HG03439 (cell line): ENCODE data around the gene TBC1D2B.
A peak's percentile ranks its signal among the peaks of the same experiment; 100 is the strongest.

Experiments used
- ATAC-seq: cut with Tn5 transposase; IDR thresholded peaks from one replicate; pipeline ENCODE4 v1.9.1; 2021; ENCODE audit warnings: mild to moderate bottlenecking, moderate library complexity; ENCODE audit not compliant: unreplicated experiment

Gene TBC1D2B

DNA sequence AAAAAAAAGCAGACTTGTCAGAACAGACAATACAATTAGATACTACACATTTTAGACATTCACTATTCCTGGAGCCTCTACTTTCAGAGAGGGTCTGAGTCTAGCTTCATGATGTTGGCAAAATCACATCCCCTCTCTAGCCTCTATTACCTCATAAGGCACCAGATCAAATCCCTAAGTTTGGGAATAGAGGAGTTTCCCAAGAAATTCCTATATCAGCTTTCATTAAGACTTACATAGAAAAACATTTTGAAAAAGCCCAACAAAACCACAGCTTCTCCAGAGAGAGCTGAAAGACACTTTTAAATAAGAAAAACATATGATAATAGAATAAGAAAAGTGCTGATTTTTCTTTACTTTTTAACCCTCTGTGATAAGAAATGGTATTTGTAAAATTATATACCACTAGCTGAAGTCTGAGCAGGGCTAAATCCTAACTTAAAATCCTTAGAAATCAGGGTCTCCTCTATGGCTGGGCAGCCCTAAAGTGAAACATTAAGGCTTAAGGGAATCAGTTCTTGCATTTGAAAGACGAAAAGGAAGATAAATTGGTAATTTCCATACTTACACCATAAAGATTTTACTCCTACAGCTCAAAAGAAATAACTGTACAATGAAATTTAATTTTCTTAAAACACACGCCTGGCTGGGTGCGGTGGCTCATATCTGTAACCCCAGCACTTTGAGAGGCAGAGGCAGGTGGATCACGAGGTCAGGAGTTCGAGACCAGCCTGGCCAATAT, 4.3 kb downstream of the TBC1D2B start:
- ATAC-seq = no peak

DNA sequence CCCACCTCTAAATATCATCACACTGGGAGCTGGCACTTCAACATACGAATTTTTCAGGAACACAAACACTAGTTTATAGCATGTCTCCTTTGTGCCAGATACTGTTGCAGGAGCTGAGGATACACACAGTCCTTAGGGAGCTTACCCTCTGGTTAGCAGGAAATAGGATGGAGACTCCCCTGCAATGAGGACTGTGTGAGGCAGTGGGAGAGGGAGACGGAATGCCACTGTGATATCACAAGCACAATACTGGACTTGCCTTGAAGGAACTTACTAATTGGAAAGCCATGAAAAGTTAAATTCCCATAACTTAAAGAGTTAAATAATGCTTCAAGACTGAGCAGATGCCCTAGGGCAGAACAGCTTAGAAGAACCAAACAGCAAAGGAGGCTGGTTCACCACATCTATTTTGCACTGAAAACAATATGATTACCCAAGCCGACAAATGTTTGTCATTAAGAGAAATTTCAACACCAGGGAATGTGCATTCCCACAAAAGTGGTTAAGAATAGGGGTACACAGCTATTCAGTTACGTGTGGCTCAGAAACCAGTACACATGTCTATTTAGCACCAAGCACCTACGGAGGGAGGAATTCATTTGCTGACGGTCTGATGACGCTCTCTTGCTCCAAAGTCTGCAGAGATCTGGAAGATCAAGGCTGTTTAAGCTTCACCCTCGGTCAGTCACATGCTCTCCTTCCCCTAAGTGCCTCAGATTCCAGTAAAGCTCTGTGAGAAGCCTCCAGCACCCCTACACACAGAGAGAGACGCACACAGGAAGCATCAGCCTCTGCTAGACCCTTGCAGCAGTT, 5.2 kb downstream of the TBC1D2B start:
- ATAC-seq = no peak

DNA sequence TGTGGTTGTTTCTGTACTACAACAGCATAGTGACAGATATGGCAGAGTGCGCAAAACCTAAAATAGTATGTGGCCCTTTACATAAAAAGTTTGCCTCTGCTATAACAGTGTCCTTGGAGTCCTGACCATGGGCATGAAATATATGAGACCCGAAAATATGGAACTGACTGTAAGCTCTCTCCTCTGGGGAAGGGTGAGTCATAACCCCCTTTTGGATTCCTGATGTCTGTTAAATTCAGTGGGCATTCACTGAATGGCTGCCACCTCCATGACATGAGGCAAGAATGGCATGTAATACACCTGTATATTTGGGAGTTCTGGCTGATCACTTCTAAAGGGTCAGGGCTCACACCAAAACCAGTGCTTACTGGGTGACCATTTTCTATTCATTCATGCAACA, 6.1 kb downstream of the TBC1D2B start:
- no peak for ATAC-seq

DNA sequence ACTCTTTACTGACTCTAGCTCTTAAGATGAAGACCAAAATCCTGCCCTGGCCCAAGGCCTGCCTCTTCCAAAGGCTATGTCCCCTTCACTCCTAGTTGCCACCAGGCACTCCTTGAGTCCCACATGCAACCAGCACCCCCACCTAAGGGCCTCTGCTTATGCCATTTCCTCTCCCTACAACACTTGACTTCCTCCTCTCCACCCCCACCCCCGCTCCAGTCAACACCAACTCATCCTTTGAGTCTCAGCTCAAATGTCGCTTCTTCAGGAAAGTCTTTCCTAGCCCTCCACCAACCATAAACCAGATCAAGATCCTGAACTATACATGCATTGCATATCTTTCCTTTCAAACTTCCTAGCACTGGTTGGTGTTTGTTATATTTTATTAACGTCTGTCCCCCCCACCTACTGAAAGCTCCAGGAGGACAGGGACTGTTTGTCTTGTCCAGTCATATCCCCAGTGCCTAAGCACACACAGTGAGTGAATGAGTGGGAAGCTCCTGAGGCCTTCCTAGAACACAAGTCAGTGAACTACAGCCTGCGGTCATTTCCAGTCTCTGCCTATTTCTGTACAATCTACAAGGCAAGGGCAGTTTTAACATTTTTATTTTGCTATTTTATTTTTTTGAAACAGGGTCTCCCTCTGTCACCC, 7.3 kb downstream of the TBC1D2B start:
- ATAC-seq = no peak

DNA sequence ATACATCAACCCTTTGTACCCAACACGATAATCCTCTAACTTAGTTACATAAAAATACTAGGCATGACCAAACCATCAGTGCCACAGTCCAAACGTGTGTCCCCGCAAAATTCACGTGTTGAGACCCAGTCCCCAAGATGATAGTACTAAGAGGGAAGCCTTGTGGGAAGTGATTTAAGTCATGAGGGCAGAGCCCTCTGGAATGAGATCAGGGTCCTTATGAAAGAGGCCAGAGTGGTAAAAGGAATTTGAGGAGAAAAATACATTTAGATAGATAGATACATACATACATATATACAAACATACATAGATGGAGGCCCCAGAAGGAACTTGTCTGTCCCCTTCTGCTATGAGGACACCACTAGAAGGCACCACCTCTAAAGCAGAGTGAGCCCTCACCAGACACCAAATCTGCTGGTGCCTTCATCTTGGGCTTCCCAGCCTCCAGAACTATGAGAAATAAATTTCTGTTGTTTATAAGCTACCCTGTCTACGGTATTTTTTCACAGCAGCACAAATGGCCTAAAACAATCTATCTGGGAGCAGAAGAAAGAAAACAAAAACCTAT, 8.0 kb downstream of the TBC1D2B start:
- no peak for ATAC-seq

DNA sequence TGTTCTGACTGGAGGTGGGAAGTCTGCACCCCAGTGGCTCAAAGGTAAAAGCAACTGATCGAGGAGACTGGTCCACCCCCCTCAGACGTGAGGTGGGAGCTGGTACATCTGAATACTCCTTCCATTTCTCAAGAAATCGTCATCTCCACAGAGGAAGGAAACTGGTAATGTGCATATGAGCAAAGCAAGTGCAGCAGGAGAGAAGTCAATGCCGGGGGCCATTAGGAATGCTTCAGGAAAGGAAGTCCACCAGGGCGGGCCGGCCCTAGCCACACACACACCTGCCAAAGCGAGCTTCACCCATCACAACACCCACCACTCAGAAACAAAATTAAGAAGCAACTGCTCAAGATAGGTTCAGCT, 8.5 kb downstream of the TBC1D2B start:
- ATAC-seq = no peak

DNA sequence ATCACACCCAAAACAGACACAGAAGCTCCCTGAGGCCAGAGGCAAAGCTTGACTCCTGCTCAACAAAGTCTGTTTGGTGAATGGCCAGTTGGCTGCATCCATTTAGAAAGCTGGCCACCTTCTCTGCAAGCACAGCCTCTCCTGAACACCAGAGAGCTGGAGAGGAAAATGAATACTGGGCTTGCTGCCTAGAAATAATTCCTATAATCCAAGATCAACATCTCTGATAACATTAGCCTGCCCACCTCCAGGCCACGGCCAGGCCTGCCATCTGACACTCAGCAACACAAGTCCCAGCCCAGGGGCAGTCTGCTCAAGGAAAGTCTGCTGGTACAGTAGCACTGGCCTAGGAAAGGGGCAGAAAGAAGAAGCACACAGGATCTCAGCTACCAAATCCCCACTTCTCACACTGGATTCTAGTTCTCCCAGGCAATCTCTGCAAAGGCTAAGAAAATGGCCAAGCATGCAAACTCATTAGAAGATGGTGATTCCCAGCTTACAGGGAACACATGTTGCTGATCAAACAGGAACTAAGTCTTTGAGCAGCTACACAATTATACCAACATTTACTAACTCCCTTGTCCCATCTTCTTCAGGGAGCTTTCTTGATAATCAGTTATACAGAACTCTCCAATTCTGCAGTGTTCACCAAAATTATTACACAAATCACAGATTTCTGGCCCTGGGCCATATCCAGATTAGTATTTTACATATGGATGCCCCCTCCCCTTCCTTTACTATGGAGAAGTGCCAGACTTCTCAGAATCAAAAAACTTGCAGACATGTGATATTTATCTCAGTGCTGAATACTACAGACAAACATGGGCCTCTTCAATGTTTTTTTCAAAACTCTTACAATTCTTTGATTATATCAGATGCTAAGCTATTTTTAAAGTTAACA, 9.9 kb downstream of the TBC1D2B start:
- no peak for ATAC-seq

DNA sequence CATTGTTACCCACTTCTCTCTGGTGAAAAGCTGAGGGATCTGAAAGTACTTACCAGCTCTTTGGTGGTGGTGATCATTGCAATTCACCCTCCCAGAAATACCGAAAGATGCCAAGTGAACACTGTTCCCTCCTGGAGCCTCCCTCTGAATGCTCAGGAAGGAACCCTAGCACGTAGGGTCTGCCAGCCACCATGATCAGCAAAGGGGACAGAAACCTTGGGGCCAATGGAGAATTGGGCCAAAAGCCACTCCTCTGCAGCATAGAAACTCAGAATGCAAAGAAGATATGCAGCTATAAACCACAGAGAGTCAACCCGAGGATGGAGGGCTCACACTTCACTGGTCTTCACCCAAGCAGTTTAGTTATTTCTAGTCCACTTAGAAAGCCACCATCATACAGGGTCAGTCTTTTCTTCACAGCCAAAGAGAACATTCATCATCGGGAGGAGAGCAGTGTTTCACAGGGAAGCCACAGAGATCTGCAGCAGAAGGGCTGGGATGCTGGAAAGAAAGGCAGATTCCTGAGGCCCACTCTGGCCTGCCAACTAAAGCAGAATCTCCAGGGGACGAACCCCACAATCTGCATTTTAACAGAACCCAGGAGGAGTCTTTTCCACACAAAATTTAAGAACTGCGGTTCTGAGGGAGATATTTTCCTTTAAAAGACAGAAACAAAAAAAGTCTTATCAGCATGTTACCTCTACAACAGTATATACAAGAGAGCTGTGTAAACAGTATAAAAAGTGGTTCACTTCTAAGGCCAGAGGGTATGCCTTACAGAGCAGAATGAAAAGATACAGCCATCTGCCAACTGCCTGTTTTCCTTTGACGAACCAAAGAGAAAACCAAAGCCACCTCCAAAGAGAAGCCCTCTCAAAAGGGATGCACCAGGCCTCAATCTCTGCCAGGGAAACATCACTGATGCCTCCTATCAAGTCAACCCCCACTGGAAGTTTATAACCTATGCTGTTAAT, 11.3 kb downstream of the TBC1D2B start:
- ATAC-seq = peak; percentile 39

DNA sequence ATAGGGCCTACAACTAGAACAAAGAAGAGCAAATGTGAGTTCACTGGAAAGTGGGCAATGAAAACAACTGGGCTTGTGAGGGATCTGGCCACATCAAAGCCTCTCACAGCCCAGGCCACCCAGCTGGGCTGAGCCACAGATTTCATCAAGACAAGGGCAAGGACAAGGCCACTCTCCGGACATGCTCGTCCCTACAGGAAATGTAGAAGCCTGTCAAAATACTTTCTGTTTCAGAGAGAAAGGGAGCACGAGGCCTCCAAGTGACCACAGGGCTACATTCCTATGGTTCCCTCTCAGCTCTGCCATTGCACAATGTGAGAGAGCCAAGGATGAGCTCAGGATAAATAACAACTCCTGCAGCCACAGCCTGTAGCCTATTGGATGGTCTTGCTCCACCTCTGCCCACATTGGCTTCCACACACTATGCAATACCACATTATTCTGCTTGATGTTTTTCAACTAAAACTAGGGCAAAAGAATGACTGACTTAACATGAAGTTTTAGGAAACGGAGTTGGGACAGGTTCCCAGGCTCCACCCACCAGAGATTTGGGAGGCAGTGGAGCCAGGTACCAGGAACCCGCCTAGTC, 12.1 kb downstream of the TBC1D2B start:
- ATAC-seq = no peak

DNA sequence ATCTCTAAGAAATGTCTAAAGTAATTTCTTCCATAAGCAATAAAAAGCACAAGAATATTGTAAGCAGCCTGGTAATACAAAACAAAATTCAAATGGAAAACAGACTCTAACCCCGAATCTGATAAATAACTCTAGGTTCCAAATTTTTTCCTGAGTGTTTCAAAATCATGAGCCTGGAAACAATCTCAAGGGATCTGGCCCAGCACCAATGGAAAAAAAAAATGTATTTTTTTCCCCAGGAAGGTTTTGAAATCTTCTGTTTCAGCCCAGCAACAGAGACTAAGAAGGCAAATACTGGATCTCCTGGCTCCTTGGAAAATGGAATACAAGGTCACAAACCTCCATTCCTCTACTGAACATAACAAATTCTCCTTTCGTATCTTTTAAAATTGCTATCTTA, 13.0 kb downstream of the TBC1D2B start:
- no peak for ATAC-seq

DNA sequence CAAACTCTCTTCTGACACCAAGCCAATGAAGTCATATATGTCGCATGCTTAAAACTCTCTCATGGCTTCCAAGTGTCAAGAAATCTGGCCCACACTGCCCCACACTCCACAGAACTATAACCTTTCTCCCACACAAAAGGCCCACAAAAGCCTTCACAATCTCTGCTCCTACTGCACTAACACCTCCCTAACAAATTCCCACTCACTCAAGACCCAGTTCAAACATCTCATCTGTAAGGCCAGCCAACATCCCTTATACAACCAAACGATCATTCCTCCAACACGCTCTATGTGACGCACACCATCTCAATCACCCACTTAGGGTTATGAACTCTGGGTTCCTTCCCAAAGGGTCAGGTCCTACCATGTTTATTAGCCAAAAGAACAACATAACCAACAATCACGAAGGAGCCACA, 13.5 kb downstream of the TBC1D2B start:
- ATAC-seq = no peak

DNA sequence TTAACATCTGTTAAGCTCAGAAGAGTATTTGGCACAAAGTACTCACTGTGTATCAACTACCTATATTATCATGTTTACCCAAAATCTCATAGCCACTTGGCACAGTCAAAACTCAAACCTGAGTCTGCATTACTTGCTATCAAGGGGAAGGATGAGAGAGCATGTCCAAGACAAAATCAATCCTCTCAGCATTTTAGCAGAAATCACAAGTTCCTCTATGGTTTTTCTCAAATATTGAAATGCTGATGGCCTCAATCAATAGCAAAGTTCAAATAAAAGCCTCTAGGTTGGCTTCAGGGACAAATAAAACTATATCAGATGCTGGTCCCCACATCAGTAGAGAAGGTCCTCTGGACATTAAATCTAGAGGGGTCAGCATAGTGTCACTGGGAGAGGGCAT, 14.3 kb downstream of the TBC1D2B start:
- ATAC-seq = no peak

DNA sequence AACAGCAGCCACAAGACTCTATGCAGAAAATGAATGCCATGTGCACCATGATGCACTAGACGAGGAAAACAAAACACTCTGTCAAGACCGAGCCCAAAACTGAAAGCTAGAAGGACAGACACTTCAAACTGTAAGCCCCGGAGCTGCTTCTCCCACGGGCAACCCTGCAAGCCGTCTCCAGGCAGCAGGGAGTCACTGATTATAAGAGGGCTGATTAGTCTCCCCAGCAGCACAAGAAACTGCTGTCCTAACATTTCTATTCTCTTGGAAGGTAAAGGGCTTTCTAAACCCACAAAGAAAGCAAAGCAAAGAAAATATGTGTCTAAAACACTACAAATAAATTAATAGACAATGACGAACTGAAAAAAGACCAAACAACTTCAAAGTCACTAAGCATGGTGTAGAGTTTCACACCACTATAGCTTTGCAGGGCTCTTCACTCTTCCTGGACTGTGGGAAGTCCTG, 15.5 kb downstream of the TBC1D2B start:
- ATAC-seq = no peak

DNA sequence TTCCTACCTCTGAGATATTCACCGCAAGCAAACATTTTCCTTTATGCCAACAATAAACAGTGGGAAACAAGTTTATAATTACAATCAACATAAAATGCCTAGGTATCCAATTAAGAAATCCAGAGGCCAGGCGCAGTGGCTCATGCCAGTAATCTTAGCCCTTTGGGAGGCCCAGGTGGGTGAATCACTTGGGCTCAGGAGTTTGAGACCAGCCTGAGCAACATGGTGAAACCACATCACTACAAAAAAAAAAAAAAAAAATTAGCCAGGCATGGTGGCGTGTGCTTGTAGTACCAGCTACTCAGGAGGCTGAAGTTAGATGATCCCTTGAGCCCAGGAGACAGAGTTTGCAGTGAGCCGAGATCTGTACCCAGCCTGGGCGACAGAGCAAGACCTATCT, 17.3 kb downstream of the TBC1D2B start:
- ATAC-seq = no peak

DNA sequence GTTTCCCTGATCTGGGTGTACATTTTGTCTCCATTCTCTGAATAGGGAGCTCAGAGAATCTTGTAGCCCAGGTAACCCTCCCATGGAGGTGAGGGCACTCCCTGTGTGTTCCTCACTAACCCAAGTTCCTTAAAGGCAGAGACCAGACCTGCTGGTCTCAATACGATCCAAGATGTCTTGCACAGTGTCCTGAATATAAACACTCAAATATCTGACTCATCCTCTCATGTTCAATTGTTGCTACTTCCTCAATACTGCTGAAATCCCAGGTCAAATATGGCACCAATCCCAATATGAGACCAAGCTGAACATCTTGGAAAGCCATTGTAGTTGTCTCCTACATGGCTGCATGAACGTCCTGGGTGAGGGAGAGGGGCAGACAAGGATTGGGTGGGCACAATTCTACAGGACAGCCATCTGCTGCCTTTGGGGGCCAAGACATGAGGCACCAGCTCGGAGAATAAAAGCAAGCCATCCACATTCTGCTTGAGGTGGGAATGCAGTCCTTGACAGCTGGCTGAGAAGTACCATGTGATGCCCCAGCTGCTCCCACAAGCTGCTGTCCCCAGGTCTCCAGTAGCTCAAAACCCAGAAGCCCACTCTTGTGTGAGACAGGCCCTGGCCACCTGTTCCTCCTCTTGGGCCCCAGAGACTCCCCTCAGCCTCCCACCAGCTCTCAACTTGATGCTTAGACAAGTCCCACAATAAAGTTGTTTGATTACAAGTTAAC, 18.2 kb downstream of the TBC1D2B start:
- no peak for ATAC-seq

DNA sequence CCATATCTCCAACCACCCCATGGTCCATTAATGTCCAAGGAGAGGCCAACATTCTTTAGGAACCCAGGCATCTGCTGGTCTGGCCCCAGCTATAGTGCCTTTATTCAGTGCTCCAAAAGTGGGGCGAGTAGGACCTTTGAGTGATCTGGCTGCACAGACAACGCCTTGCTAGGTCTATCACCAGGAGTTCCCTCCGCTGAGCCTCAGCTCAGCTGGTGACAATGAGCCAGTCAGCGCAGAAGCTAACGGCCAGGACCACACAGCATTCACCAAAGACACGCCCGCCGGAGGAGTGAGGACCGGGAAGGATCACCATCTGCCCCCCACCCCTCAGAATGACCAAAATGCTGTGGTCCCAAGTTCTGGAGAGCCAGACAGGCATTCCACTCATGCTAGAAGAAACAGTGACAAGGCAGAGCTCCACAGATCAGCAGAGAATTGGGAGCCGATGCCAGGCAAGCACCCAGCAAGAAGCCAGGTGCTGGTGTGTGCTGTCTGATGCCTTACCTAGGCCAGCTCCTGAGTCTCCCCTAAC, 19.0 kb downstream of the TBC1D2B start:
- no peak for ATAC-seq

DNA sequence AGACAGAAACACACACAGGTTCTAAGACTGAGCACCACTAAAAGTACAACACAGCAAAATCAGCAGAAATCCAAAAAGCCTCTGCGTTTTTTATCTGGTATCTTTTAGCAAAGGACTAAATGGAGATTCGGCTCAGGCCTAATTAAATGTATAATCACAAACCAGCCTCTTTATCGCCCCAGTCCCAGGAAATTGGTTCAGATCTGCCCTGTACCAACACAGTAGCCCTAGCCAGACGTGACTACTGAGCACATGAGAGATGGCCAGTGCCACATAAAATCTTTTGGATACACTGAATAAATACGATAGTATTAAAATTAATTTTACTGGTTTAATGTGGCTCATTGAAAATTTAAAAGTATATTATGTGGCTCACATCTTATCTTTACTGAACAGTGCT, 19.7 kb downstream of the TBC1D2B start:
- ATAC-seq = no peak

DNA sequence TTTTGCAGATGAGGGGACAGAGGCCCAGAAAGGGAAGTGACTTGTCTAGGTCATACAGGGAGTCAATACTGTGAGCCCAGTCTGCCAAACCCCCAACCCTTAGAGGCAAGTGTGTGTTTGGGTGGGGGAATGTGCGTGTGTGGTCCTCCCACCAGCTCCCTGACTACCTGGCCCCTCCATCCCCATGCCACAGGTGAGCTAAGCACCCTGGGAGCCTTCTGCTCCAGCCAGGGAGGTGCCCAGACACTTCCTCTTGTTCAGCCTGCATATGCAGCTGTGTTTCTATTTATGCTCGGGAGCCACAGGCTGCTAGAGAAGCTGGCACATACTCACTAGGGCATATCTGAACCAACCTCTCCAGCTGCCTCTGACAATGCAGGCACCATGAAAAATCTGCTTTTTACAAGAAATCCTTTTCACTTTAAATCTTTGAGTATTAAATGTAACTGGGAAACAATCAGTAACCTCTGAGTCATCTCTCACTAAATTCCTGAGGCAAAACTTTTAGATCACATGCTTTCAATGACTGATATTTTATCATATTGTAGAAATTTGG, 20.7 kb downstream of the TBC1D2B start:
- ATAC-seq = no peak
